HG03103 (cell line): ENCODE results near the gene CCT8L2.
"Not testable (repeated sequence)": the region's sequence is repeated elsewhere in the genome, so short reads cannot be mapped to it uniquely, and the experiment has no call there.

Experiments
- ATAC-seq: cut with Tn5 transposase; IDR thresholded peaks from one replicate; pipeline ENCODE4 v1.9.1; 2021; ENCODE audit warnings: low read depth; ENCODE audit not compliant: unreplicated experiment

The CCT8L2 gene

GRCh38 chr22:16599648-16600047 is 7.0 kb upstream of the CCT8L2 start:
- ATAC-seq, result not testable (repeated sequence)

- not testable (repeated sequence) for ATAC-seq
These were observed 2.6 kb upstream of the CCT8L2 start for GRCh38 chr22:16595251-16595650.

- ATAC-seq, result no peak
These were observed 1.4 kb upstream of the CCT8L2 start for GRCh38 chr22:16594026-16594425.

- ATAC-seq, result not testable (repeated sequence)
These were observed 379 bp downstream of the CCT8L2 start for GRCh38 chr22:16592231-16592630.

- not testable (repeated sequence) for ATAC-seq
These were observed 1.5 kb downstream of the CCT8L2 start for GRCh38 chr22:16591136-16591535.

GRCh38 chr22:16586991-16587390 is 5.6 kb downstream of the CCT8L2 start:
- ATAC-seq, result no peak

GRCh38 chr22:16586170-16586569 is 6.4 kb downstream of the CCT8L2 start:
- ATAC-seq, result no peak

- not testable (repeated sequence) for ATAC-seq
These were observed 11.7 kb downstream of the CCT8L2 start for GRCh38 chr22:16580872-16581271.

GRCh38 chr22:16569240-16569834 is 23.3 kb downstream of the CCT8L2 start:
- ATAC-seq, result not testable (repeated sequence)

- ATAC-seq, result no peak
These were observed 24.2 kb downstream of the CCT8L2 start for GRCh38 chr22:16568425-16568758.

GRCh38 chr22:16567617-16568424 is 24.8 kb downstream of the CCT8L2 start:
- ATAC-seq, result not testable (repeated sequence)

- not testable (repeated sequence) for ATAC-seq
These were observed 26.0 kb downstream of the CCT8L2 start for GRCh38 chr22:16566421-16567151.

- not testable (repeated sequence) for ATAC-seq
These were observed 26.8 kb downstream of the CCT8L2 start for GRCh38 chr22:16565585-16566420.

GRCh38 chr22:16564837-16565584 is 27.6 kb downstream of the CCT8L2 start:
- ATAC-seq, result not testable (repeated sequence)

GRCh38 chr22:16563555-16564520 is 28.8 kb downstream of the CCT8L2 start:
- no peak for ATAC-seq

GRCh38 chr22:16562711-16563554 is 29.7 kb downstream of the CCT8L2 start:
- no peak for ATAC-seq

- not testable (repeated sequence) for ATAC-seq
These were observed 31.4 kb downstream of the CCT8L2 start for GRCh38 chr22:16561093-16561658.
